Measurements from ENCODE around the gene SUSD6. TPM values are rescaled to one million over a fixed set of nuclear protein-coding genes. Genes with fewer than 3 reads are reported as not detected.

Gene SUSD6
- total and polyA plus RNA-seq, 2 experiments from 2014 or later: 2.8 to 3.4 TPM

DNA sequence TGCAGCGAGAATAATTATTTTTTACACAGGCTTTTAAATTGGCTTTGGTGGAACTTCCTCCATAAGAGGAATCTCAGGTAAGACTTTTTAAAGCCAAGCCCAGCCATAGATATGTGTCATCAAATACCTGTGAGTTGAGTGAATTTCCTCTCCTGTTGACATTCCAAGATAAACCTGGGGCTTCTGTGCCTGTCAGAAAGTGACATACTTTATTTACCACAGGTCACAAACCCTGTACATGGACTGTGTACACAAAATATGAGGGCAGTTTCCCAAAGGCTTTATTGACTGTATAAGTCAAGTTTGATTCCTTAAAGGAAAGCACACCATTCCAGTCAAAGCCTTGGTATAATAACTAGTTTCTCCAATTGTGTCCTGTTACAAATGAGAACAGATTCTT is 129.7 kb downstream of the SUSD6 start (continued):
- no peak for TF ChIP-seq EZH2 (IDR thresholded peaks at IDR 0.05; ENCODE audit: low read depth, unreplicated experiment)
- TF ChIP-seq STAT1 (IDR thresholded peaks at IDR 0.05; ENCODE audit: unreplicated experiment): no peak
- TF ChIP-seq, protein P1, sequence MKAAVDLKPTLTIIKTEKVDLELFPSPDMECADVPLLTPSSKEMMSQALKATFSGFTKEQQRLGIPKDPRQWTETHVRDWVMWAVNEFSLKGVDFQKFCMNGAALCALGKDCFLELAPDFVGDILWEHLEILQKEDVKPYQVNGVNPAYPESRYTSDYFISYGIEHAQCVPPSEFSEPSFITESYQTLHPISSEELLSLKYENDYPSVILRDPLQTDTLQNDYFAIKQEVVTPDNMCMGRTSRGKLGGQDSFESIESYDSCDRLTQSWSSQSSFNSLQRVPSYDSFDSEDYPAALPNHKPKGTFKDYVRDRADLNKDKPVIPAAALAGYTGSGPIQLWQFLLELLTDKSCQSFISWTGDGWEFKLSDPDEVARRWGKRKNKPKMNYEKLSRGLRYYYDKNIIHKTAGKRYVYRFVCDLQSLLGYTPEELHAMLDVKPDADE (IDR thresholded peaks at IDR 0.05): no peak
- TF ChIP-seq NANOG (IDR thresholded peaks at IDR 0.05; ENCODE audit: borderline replicate concordance): no peak
- TF ChIP-seq CREB1 (CRISPR knock-in tag; IDR thresholded peaks at IDR 0.05; ENCODE audit: low read depth): no peak
- no peak for TF ChIP-seq EZH2phosphoT487 (IDR thresholded peaks at IDR 0.05; ENCODE audit: unreplicated experiment)
- no peak for TF ChIP-seq ZNF114 (CRISPR knock-in tag; IDR thresholded peaks at IDR 0.05)
- TF ChIP-seq, protein P2, sequence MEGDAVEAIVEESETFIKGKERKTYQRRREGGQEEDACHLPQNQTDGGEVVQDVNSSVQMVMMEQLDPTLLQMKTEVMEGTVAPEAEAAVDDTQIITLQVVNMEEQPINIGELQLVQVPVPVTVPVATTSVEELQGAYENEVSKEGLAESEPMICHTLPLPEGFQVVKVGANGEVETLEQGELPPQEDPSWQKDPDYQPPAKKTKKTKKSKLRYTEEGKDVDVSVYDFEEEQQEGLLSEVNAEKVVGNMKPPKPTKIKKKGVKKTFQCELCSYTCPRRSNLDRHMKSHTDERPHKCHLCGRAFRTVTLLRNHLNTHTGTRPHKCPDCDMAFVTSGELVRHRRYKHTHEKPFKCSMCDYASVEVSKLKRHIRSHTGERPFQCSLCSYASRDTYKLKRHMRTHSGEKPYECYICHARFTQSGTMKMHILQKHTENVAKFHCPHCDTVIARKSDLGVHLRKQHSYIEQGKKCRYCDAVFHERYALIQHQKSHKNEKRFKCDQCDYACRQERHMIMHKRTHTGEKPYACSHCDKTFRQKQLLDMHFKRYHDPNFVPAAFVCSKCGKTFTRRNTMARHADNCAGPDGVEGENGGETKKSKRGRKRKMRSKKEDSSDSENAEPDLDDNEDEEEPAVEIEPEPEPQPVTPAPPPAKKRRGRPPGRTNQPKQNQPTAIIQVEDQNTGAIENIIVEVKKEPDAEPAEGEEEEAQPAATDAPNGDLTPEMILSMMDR (conservative IDR thresholded peaks at IDR 0.05; ENCODE audit: low read depth in 2 of 2): no peak
- no peak for TF ChIP-seq ZNF331 (CRISPR knock-in tag; IDR thresholded peaks at IDR 0.05; ENCODE audit: low read depth)

DNA sequence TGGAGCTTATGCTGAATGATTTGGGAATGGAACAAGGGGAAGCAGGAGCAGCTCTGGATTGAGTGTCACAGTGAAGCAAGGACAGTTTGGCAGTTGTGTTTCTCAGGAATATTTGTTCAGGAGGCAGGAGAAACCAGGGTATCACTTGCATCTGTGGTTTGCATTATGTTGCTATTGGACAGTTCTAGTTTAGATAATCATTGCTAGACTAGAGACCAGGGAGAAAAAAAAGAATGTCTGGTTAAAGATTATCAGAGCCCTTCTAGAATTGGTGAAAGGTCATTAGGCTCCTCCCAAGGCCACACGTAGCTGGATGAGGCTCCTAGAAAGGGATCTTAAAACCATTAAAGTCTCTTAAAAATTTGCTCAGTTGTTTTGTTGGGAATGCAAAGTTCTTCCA is 138.6 kb downstream of the SUSD6 start:
- TF ChIP-seq, protein P3, sequence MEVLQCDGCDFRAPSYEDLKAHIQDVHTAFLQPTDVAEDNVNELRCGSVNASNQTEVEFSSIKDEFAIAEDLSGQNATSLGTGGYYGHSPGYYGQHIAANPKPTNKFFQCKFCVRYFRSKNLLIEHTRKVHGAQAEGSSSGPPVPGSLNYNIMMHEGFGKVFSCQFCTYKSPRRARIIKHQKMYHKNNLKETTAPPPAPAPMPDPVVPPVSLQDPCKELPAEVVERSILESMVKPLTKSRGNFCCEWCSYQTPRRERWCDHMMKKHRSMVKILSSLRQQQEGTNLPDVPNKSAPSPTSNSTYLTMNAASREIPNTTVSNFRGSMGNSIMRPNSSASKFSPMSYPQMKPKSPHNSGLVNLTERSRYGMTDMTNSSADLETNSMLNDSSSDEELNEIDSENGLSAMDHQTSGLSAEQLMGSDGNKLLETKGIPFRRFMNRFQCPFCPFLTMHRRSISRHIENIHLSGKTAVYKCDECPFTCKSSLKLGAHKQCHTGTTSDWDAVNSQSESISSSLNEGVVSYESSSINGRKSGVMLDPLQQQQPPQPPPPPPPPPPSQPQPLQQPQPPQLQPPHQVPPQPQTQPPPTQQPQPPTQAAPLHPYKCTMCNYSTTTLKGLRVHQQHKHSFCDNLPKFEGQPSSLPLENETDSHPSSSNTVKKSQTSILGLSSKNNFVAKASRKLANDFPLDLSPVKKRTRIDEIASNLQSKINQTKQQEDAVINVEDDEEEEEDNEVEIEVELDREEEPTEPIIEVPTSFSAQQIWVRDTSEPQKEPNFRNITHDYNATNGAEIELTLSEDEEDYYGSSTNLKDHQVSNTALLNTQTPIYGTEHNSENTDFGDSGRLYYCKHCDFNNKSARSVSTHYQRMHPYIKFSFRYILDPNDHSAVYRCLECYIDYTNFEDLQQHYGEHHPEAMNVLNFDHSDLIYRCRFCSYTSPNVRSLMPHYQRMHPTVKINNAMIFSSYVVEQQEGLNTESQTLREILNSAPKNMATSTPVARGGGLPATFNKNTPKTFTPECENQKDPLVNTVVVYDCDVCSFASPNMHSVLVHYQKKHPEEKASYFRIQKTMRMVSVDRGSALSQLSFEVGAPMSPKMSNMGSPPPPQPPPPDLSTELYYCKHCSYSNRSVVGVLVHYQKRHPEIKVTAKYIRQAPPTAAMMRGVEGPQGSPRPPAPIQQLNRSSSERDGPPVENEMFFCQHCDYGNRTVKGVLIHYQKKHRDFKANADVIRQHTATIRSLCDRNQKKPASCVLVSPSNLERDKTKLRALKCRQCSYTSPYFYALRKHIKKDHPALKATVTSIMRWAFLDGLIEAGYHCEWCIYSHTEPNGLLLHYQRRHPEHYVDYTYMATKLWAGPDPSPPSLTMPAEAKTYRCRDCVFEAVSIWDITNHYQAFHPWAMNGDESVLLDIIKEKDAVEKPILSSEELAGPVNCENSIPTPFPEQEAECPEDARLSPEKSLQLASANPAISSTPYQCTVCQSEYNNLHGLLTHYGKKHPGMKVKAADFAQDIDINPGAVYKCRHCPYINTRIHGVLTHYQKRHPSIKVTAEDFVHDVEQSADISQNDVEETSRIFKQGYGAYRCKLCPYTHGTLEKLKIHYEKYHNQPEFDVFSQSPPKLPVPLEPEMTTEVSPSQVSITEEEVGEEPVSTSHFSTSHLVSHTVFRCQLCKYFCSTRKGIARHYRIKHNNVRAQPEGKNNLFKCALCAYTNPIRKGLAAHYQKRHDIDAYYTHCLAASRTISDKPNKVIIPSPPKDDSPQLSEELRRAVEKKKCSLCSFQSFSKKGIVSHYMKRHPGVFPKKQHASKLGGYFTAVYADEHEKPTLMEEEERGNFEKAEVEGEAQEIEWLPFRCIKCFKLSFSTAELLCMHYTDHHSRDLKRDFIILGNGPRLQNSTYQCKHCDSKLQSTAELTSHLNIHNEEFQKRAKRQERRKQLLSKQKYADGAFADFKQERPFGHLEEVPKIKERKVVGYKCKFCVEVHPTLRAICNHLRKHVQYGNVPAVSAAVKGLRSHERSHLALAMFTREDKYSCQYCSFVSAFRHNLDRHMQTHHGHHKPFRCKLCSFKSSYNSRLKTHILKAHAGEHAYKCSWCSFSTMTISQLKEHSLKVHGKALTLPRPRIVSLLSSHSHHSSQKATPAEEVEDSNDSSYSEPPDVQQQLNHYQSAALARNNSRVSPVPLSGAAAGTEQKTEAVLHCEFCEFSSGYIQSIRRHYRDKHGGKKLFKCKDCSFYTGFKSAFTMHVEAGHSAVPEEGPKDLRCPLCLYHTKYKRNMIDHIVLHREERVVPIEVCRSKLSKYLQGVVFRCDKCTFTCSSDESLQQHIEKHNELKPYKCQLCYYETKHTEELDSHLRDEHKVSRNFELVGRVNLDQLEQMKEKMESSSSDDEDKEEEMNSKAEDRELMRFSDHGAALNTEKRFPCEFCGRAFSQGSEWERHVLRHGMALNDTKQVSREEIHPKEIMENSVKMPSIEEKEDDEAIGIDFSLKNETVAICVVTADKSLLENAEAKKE (CRISPR knock-in tag; IDR thresholded peaks at IDR 0.05): no peak
- TF ChIP-seq, protein P4, sequence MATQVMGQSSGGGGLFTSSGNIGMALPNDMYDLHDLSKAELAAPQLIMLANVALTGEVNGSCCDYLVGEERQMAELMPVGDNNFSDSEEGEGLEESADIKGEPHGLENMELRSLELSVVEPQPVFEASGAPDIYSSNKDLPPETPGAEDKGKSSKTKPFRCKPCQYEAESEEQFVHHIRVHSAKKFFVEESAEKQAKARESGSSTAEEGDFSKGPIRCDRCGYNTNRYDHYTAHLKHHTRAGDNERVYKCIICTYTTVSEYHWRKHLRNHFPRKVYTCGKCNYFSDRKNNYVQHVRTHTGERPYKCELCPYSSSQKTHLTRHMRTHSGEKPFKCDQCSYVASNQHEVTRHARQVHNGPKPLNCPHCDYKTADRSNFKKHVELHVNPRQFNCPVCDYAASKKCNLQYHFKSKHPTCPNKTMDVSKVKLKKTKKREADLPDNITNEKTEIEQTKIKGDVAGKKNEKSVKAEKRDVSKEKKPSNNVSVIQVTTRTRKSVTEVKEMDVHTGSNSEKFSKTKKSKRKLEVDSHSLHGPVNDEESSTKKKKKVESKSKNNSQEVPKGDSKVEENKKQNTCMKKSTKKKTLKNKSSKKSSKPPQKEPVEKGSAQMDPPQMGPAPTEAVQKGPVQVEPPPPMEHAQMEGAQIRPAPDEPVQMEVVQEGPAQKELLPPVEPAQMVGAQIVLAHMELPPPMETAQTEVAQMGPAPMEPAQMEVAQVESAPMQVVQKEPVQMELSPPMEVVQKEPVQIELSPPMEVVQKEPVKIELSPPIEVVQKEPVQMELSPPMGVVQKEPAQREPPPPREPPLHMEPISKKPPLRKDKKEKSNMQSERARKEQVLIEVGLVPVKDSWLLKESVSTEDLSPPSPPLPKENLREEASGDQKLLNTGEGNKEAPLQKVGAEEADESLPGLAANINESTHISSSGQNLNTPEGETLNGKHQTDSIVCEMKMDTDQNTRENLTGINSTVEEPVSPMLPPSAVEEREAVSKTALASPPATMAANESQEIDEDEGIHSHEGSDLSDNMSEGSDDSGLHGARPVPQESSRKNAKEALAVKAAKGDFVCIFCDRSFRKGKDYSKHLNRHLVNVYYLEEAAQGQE (IDR thresholded peaks at IDR 0.05; ENCODE audit: unreplicated experiment): no peak
- no peak for TF ChIP-seq CREB1 (CRISPR knock-in tag; IDR thresholded peaks at IDR 0.05; ENCODE audit: low read depth)
- TF ChIP-seq, protein P1 (IDR thresholded peaks at IDR 0.05): no peak
- H3K27ac Mint-ChIP-seq: no peak overlapping the region
- Histone ChIP-seq H3K4me3 (no peak overlapping the region), H3K79me2 (replicated peaks; ENCODE audit: insufficient read depth) (no peaks in the 10 kb centered on the region), H3K27me3 (ENCODE audit: insufficient read depth) (no peaks in the 10 kb centered on the region), H3K4me1 (ENCODE audit: insufficient read depth) (no peaks in the 10 kb centered on the region), H4K20me1 (replicated peaks; ENCODE audit: insufficient read depth) (no peaks in the 10 kb centered on the region), H3K27ac (ENCODE audit: low read depth) (no peak overlapping the region), H3K4me2 (no peak overlapping the region), H3K9me2 (ENCODE audit: insufficient read depth) (no peaks in the 10 kb centered on the region), H3F3A (replicated peaks; ENCODE audit: low read depth) (no peaks in the 10 kb centered on the region), H2AFZ (no peak overlapping the region), H3K36me3 (ENCODE audit: insufficient read depth) (peaks cover 5% of the 10 kb centered on the region; the same call in 1 of the 2 replicates)
- no peak for ATAC-seq
- no peak for DNase-seq (ENCODE audit: low spot score)
- H3K36me3 Mint-ChIP-seq (ENCODE audit: low read depth): peaks cover 6% of the 10 kb centered on the region; the same call in 1 of the 3 replicates
- no peak overlapping the region for H3K4me3 Mint-ChIP-seq
- peaks cover 2% of the 10 kb centered on the region for H3K27me3 Mint-ChIP-seq (ENCODE audit: insufficient read depth, low read depth, poor library complexity)
- H3K4me1 Mint-ChIP-seq: peaks cover 5% of the 10 kb centered on the region; the same call in 1 of the 3 replicates
- H3K9me3 Mint-ChIP-seq: peaks cover 8% of the 10 kb centered on the region; the same call in 2 of the 3 replicates

Data from GM23338 (cell line).